Breast epithelium (tissue), 4 donors: ENCODE data around the gene TRAPPC5. TPM values are rescaled to one million over a fixed set of nuclear protein-coding genes. Genes with fewer than 3 reads are reported as not detected.

Source experiments
- DNase-seq, 2 donors: peaks; one replicate each; pipeline ENCODE4 v3.0.0-alpha.2; 2019; ENCODE audit warnings: low spot score in 2 of 2
- H3K27ac ChIP-seq, 2 donors: fragments of 200-600 bp; sonication (generic) in 1 of 2; one replicate each; pipeline ENCODE4 v1.5.1; 2016 to 2019; ENCODE audit warnings: mild to moderate bottlenecking in 1 of 2
- H3K27me3 ChIP-seq, 2 donors: fragments of 200-600 bp; sonication (generic) in 1 of 2; one replicate each; pipeline versions ENCODE4 v1.5.1 to v1.6.0; 2017 to 2019; ENCODE audit warnings: control low read depth in 1 of 2, mild to moderate bottlenecking in 1 of 2
- H3K36me3 ChIP-seq: fragments of 200-600 bp; one replicate; pipeline ENCODE4 v1.5.1; 2019
- H3K4me1 ChIP-seq, 2 donors: fragments of 200-600 bp; sonication (generic); one replicate each; pipeline ENCODE4 v1.5.1; 2016 to 2019; ENCODE audit warnings: control low read depth in 1 of 2
- H3K4me3 ChIP-seq, 3 donors: fragments of 200-600 bp; sonication (generic); 1 replicate in 2 of 3; 2 replicates in 1 of 3; pipeline ENCODE4 v1.5.1; 2016 to 2019; ENCODE audit warnings: mild to moderate bottlenecking in 3 of 3, moderate library complexity in 2 of 3
- H3K9me3 ChIP-seq, 2 donors: fragments of 200-600 bp; sonication (generic) in 1 of 2; one replicate each; pipeline ENCODE4 v1.5.1; 2016 to 2019; ENCODE audit warnings: control low read depth in 1 of 2
- CTCF ChIP-seq, 3 donors: fragments of 450-650 bp; IDR thresholded peaks; one replicate each; pipeline ENCODE4 v1.5.1; 2016 to 2017; ENCODE audit warnings: antibody characterized with exemption in 3 of 3, mild to moderate bottlenecking in 3 of 3, moderate library complexity in 3 of 3
- POLR2A ChIP-seq: fragments of 450-650 bp; IDR thresholded peaks from one replicate; pipeline ENCODE4 v1.6.1; 2016; ENCODE audit warnings: antibody characterized with exemption, mild to moderate bottlenecking, moderate library complexity
- POLR2AphosphoS5 ChIP-seq, 3 donors: sonication (generic); formaldehyde crosslinking; IDR thresholded peaks; one replicate each; pipeline ENCODE4 v1.6.1; 2017; ENCODE audit warnings: antibody characterized with exemption in 3 of 3
- intact Hi-C: fragments of 100-400 bp; cut with DNase I; formaldehyde crosslinking; loops from one replicate; pipeline ENCODE4 v1.15.1; 2023; ENCODE audit warnings: low total_unique reads
- total RNA-seq, 3 donors: library from RNA; depleted of rRNA; stranded (reverse); fragments of >200 nt; gene quantifications; one replicate each; pipeline ENCODE4 v1.1.0, GENCODE V29; 2016

TRAPPC5 gene
- total RNA-seq, 3 donors from 2014 or later, result 34.7 to 84.0 (median 62.6) TPM

GRCh38 chr19:7687177-7687576 is 6.5 kb downstream of the TRAPPC5 start:
- H3K9me3 ChIP-seq, result no peaks in the 10 kb centered on the region
- no peaks in the 10 kb centered on the region for H3K4me1 ChIP-seq
- no peak overlapping the region for H3K27ac ChIP-seq
- H3K36me3 ChIP-seq, result no peaks in the 10 kb centered on the region
- no peak overlapping the region for H3K4me3 ChIP-seq
- TF ChIP-seq CTCF (IDR thresholded peaks at IDR 0.05), result no peak
- TF ChIP-seq POLR2A, result no peak
- no peak for TF ChIP-seq POLR2AphosphoS5 (IDR thresholded peaks at IDR 0.05)
- DNase-seq, result no peak
- intact Hi-C loops, result no loop called here
- peaks cover 0 to 18% of the 10 kb centered on the region in 2 donors for H3K27me3 ChIP-seq

- intact Hi-C loops, result no loop called here
- no peak for DNase-seq
- no peaks in the 10 kb centered on the region for H3K36me3 ChIP-seq
- TF ChIP-seq POLR2A, result no peak
- no peak for TF ChIP-seq POLR2AphosphoS5 (IDR thresholded peaks at IDR 0.05)
- TF ChIP-seq CTCF (IDR thresholded peaks at IDR 0.05), result no peak
- no peaks in the 10 kb centered on the region for H3K4me1 ChIP-seq
- H3K9me3 ChIP-seq, result no peaks in the 10 kb centered on the region
- no peak overlapping the region for H3K27ac ChIP-seq
- H3K27me3 ChIP-seq, result peaks cover 0 to 18% of the 10 kb centered on the region in 2 donors
- H3K4me3 ChIP-seq, result no peak overlapping the region
Measured at GRCh38 chr19:7689165-7689564, 8.5 kb downstream of the TRAPPC5 start.

GRCh38 chr19:7690779-7691258 is 10.2 kb downstream of the TRAPPC5 start:
- H3K27ac ChIP-seq, result no peak overlapping the region
- no peaks in the 10 kb centered on the region for H3K4me1 ChIP-seq

GRCh38 chr19:7691497-7691896 is 10.9 kb downstream of the TRAPPC5 start:
- TF ChIP-seq POLR2A (no peak), POLR2AphosphoS5 (IDR thresholded peaks at IDR 0.05) (no peak), CTCF (IDR thresholded peaks at IDR 0.05) (no peak)
- Histone ChIP-seq H3K36me3 (no peaks in the 10 kb centered on the region), H3K9me3 (no peaks in the 10 kb centered on the region), H3K27ac (no peak overlapping the region), H3K4me1 (no peaks in the 10 kb centered on the region), H3K4me3 (no peak overlapping the region), H3K27me3 (peaks cover 0 to 18% of the 10 kb centered on the region in 2 donors)
- intact Hi-C loops, result no loop called here
- DNase-seq, result no peak

More at GRCh38 chr19:7690779-7691258, 10.2 kb downstream of the TRAPPC5 start:
- intact Hi-C loops, result no loop called here
- Histone ChIP-seq H3K4me3 (no peak overlapping the region), H3K9me3 (no peaks in the 10 kb centered on the region), H3K27me3 (peaks cover 0 to 18% of the 10 kb centered on the region in 2 donors), H3K36me3 (no peaks in the 10 kb centered on the region)
- TF ChIP-seq POLR2AphosphoS5 (IDR thresholded peaks at IDR 0.05), result no peak
- no peak for DNase-seq

- TF ChIP-seq POLR2A (no peak), CTCF (IDR thresholded peaks at IDR 0.05) (no peak), POLR2AphosphoS5 (IDR thresholded peaks at IDR 0.05) (no peak)
Measured at GRCh38 chr19:7692417-7693088, 11.9 kb downstream of the TRAPPC5 start.

More at GRCh38 chr19:7692417-7693088, 11.9 kb downstream of the TRAPPC5 start:
- Histone ChIP-seq H3K27me3 (peaks cover 0 to 29% of the 10 kb centered on the region in 2 donors), H3K4me1 (no peaks in the 10 kb centered on the region), H3K4me3 (no peak overlapping the region), H3K27ac (no peak overlapping the region), H3K36me3 (no peaks in the 10 kb centered on the region), H3K9me3 (no peaks in the 10 kb centered on the region)
- no peak for DNase-seq
- intact Hi-C loops, result no loop called here
